Ureter (tissue), 1 donor: ENCODE measurements around the gene HSPA4. TPM values are rescaled to one million over a fixed set of nuclear protein-coding genes. Genes with fewer than 3 reads are reported as not detected.
"Not testable (repeated sequence)": the region's sequence is repeated elsewhere in the genome, so short reads cannot be mapped to it uniquely, and the experiment has no call there.

Experiments
- DNase-seq: peaks from one replicate; pipeline ENCODE4 v3.0.0-alpha.2; 2020; ENCODE audit warnings: low spot score
- total RNA-seq: library from RNA; stranded (reverse); gene quantifications from one replicate; pipeline ENCODE4 v1.2.4, GENCODE V29; 2023
- donor health status: DM: yes; HTN: yes; CAD: no.

Gene HSPA4
- total RNA-seq, 1 donor from 2014 or later = 114 TPM

GRCh38 chr5:133050521-133050920 is 1.3 kb upstream of the HSPA4 start:
- DNase-seq = no peak

GRCh38 chr5:133051061-133051541 is 712 bp upstream of the HSPA4 start:
- no peak for DNase-seq

DNA sequence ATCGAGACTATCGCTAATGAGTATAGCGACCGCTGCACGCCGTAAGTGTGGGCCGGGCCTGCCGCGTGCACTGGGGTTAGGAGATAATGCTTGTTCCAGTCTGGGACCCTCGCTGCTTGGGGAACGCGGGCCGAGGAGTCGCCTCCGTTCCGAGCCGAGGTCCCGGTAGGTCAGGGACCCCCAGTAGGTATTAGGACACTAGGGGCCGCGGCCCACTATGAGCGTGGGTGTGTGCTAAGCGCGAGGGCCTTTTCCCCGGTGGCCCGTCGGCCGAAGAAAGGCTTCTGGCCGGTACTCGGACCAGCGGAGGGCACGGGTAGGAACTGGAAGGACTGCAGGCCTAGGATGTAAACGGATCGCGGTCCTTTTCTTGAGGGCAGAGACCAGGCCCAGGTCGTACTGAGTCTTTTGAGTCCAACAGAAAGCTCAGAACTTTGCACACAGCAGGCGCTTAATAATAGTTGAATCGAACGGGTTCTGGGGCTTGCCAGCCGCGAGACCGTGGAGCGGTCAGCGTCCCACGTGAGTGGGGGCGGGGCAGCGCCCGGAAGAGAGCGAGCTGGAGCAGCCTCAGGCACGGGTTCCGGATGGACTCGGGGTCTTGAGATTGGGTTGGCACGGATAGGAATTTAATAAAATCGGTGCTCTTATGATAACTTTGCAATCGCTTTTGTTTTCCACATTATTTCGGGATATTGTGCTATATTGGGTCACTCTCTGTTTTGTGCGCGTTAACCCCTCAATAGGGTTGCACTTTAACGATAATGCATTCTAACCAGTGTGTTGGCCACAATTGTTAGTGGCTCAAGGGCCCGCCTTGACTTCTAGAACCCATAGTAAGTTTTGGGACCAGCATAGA is 733 bp downstream of the HSPA4 start:
- peak; percentile 66 for DNase-seq

- DNase-seq = no peak
Measured at GRCh38 chr5:133053448-133053847, 1.6 kb downstream of the HSPA4 start.

- no peak for DNase-seq
Measured at GRCh38 chr5:133054697-133055471, 3.1 kb downstream of the HSPA4 start.

DNA sequence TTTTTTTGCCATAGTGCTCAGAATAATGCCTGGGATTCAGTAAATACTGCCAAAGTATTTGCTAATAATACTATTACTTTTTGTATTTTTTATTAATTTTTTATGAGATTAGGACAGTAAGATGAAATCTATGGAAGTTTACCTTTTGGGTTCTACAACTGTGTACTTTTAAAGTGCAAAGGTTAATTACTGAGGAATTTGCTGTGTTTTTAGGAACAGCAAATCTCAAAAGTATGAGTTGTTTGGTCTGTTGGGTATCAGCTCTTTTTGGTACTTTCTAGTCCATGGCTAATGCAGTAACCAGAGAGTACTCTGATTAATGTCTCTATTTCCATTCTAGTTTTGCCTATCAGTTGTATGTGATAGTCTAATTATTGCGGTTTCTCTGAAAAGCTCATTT is 5.1 kb downstream of the HSPA4 start:
- DNase-seq = no peak

- DNase-seq = no peak
Measured at GRCh38 chr5:133059621-133060020, 7.8 kb downstream of the HSPA4 start.

GRCh38 chr5:133062276-133062675 is 10.5 kb downstream of the HSPA4 start:
- no peak for DNase-seq

- no peak for DNase-seq
Measured at GRCh38 chr5:133063965-133064364, 12.2 kb downstream of the HSPA4 start.

DNA sequence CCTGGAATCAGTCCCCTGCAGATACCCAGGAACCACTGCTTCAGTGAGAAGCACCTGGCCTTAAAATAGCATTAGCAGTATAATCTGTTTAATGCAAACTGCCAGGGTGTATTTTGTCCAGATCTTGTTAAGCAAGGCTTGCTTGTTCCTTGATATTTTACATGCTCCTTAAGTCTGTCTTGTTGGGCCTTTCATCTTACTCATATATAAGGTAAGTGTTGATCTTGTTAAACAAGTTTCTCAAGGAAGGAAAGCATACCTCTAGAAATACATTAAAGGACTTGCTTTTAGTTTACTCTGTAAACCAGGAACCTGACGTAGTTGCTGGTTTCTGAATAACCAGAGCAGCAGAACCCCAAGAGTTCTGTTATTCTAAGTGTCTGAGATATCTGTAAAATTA is 13.7 kb downstream of the HSPA4 start:
- no peak for DNase-seq

GRCh38 chr5:133066045-133066444 is 14.2 kb downstream of the HSPA4 start:
- DNase-seq = no peak

GRCh38 chr5:133072021-133072420 is 20.2 kb downstream of the HSPA4 start:
- DNase-seq = no peak

- no peak for DNase-seq
Measured at GRCh38 chr5:133075572-133076536, 24.0 kb downstream of the HSPA4 start.

DNA sequence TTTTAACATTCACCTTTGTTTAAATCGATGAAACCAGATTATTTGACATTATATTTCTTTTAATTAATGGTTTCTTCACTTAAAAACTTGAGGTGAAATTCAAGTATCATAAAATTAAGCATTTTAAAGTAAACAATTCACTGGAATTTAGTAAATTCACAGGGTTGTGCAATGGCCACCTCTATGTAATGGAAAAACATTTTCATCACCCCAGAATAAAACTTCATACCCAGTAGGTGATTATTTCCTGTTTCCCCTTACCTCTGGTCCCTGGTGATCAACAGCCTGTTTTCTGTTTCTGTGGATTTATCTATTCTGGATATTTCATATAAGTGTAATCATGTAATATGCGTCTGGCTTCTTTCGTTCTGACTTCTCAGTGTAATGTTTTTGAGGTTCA is 27.2 kb downstream of the HSPA4 start:
- DNase-seq = no peak

GRCh38 chr5:133081036-133081435 is 29.2 kb downstream of the HSPA4 start:
- DNase-seq = no peak

DNA sequence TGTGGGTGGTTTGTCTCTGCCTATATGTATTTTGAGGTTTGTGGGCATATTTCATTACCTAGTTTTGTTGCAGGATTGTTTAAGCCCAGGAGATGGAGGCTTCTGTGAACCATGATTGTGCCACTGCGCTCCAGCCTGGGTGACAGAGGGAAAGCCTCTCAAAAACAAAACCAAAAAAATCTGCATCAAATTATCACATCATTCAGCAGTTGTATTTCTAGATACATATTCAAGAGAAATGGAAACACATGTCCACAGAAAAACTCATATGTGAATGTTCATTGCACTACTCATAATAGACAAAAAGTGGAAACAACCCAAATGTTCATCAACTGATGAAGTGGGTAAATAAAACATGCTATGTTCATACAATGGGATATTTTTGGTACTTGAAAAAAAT is 29.9 kb downstream of the HSPA4 start:
- no peak for DNase-seq

DNA sequence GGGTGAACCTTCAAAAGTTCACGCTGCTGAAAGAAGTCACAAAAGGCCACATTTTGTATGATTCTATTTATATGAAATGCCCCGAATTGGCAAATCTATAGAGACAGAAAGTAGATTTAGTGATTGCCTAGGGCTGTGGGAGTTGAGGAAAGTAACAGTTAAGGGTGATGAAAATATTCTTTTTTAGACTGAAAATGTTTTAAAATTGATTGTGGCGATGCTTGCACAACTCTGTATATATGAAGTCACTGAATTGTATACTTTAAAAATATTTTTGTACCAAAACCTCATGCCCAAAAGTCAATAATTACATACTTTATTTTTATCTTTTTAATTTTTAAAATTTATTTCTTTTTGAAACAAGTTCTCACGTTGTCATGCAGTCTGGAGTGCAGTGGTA is 30.3 kb downstream of the HSPA4 start:
- no peak for DNase-seq

- DNase-seq = no peak
Measured at GRCh38 chr5:133083901-133084300, 32.1 kb downstream of the HSPA4 start.

GRCh38 chr5:133085171-133085570 is 33.4 kb downstream of the HSPA4 start:
- not testable (repeated sequence) for DNase-seq

DNA sequence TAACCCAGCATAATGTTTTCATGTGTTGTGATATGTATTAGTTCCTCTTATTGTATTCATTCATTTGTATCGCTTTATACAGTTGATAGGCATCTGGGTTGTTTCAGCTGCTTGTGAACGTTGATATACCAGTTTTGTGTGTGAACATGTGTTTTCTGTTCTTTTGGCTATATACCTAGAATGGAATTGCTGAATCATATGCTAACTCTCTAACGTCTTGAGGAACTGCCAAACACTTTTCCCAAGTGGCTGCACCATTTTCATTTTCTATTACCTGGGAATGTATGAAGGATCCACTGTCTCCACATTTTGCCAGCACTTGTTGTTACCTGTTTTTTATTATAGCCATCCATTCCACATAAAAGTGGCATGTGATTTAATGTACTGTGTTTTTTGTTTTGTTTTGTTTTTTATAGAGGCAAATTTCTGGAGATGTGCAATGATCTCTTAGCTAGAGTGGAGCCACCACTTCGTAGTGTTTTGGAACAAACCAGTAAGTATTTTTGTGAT is 34.6 kb downstream of the HSPA4 start:
- no peak for DNase-seq

DNA sequence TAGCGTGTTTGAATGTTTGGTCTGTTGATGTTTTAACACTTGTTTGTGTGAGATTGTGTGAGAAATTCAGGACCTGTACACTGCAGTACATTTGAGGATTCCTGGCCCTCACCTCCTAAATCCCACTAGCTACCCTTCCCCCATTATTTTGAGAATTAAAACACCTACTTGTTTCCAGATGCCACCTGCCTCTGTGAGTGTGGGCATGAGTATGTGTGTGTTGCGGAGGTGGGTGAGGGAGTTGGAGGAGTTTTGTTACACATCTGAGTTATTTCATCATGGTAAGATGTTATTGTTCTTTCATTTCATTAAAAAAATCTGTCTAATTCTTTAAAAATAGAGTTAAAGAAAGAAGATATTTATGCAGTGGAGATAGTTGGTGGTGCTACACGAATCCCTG is 36.3 kb downstream of the HSPA4 start:
- DNase-seq = no peak

- no peak for DNase-seq
Measured at GRCh38 chr5:133091034-133091433, 39.2 kb downstream of the HSPA4 start.
